Trophoblast cell (in vitro differentiated cells and primary cell): ENCODE data around the gene KLHDC9.

Experiments used
- DNase-seq, 2 donors: peaks; one replicate each; pipeline ENCODE4 v3.0.0-alpha.2; 2016
- H2AFZ ChIP-seq: 2 replicates; pipeline ENCODE4 v1.6.1; 2013; ENCODE audit warnings: low read length, moderate library complexity, mild to moderate bottlenecking; ENCODE audit not compliant: insufficient read depth, poor library complexity
- H2AK5ac ChIP-seq: 2 replicates; pipeline ENCODE4 v1.6.1; 2013; ENCODE audit warnings: mild to moderate bottlenecking, low read length
- H2BK120ac ChIP-seq: 2 replicates; pipeline ENCODE4 v1.6.1; 2013; ENCODE audit warnings: low read length, mild to moderate bottlenecking, moderate library complexity; ENCODE audit not compliant: insufficient read depth, poor library complexity
- H2BK12ac ChIP-seq: 2 replicates; pipeline ENCODE4 v1.6.1; 2013; ENCODE audit warnings: mild to moderate bottlenecking, low read length, moderate library complexity
- H2BK5ac ChIP-seq: 2 replicates; pipeline ENCODE4 v1.6.1; 2013; ENCODE audit warnings: low read length, low read depth, moderate library complexity, mild to moderate bottlenecking; ENCODE audit not compliant: poor library complexity
- H3K14ac ChIP-seq: 2 replicates; pipeline ENCODE4 v1.6.1; 2013; ENCODE audit warnings: mild to moderate bottlenecking, low read length
- H3K18ac ChIP-seq: 2 replicates; pipeline ENCODE4 v1.6.1; 2013; ENCODE audit warnings: mild to moderate bottlenecking, low read length
- H3K23ac ChIP-seq: 2 replicates; pipeline ENCODE4 v1.6.1; 2013; ENCODE audit warnings: low read length
- H3K27ac ChIP-seq: 2 replicates; pipeline ENCODE4 v1.5.1; 2013; ENCODE audit warnings: low read depth, mild to moderate bottlenecking, inconsistent platforms, low read length, moderate library complexity
- H3K27me3 ChIP-seq: 2 replicates; pipeline ENCODE4 v1.6.1; 2013; ENCODE audit warnings: inconsistent platforms, mild to moderate bottlenecking, low read length, moderate library complexity; ENCODE audit not compliant: insufficient read depth
- H3K36me3 ChIP-seq, 2 experiments: 1 replicate in 1 of 2; 2 replicates in 1 of 2; pipeline ENCODE4 v1.6.1; 2013; ENCODE audit warnings: low read length in 2 of 2, mild to moderate bottlenecking in 2 of 2, moderate library complexity in 1 of 2; ENCODE audit not compliant: insufficient read depth in 2 of 2, control insufficient read depth in 1 of 2
- H3K4ac ChIP-seq: 2 replicates; pipeline ENCODE4 v1.6.1; 2013; ENCODE audit warnings: low read depth, mild to moderate bottlenecking, low read length, moderate library complexity
- H3K4me1 ChIP-seq, 2 experiments: 1 replicate in 1 of 2; 2 replicates in 1 of 2; pipeline ENCODE4 v1.6.1; 2013; ENCODE audit warnings: low read length in 2 of 2, mild to moderate bottlenecking in 2 of 2, moderate library complexity in 1 of 2; ENCODE audit not compliant: insufficient read depth in 2 of 2, control insufficient read depth in 1 of 2
- H3K4me2 ChIP-seq: 2 replicates; pipeline ENCODE4 v1.6.1; 2013; ENCODE audit warnings: inconsistent platforms, mild to moderate bottlenecking, low read length, moderate library complexity
- H3K4me3 ChIP-seq: 2 replicates; pipeline ENCODE4 v1.5.1; 2013; ENCODE audit warnings: mild to moderate bottlenecking, low read depth, low read length, inconsistent platforms
- H3K79me1 ChIP-seq: one replicate; pipeline ENCODE4 v1.6.1; 2013; ENCODE audit warnings: low read length
- H3K79me2 ChIP-seq: 2 replicates; pipeline ENCODE4 v1.6.1; 2013; ENCODE audit warnings: low read length, mild to moderate bottlenecking; ENCODE audit not compliant: control insufficient read depth, insufficient read depth, poor library complexity
- H3K9ac ChIP-seq: 2 replicates; pipeline ENCODE4 v1.6.1; 2013; ENCODE audit warnings: mild to moderate bottlenecking, low read length
- H3K9me3 ChIP-seq: 2 replicates; pipeline ENCODE4 v1.6.1; 2013; ENCODE audit warnings: low read depth, mild to moderate bottlenecking, control low read depth, inconsistent platforms, low read length; ENCODE audit not compliant: insufficient read depth
- H4K12ac ChIP-seq: 2 replicates; pipeline ENCODE4 v1.6.1; 2013; ENCODE audit warnings: low read depth, mild to moderate bottlenecking, low read length, moderate library complexity
- H4K8ac ChIP-seq: 2 replicates; pipeline ENCODE4 v1.6.1; 2013; ENCODE audit warnings: low read depth, mild to moderate bottlenecking, low read length, moderate library complexity
- H4K91ac ChIP-seq: one replicate; pipeline ENCODE4 v1.6.1; 2013; ENCODE audit warnings: low read depth, mild to moderate bottlenecking, low read length, moderate library complexity
- WGBS: extraction: QIAGEN DNeasy Blood & Tissue Kit; methylation state at CpG from one replicate; pipeline ENCODE4 v1.1.7; 2013; ENCODE audit warnings: missing lambda C conversion rate; ENCODE audit not compliant: insufficient read length, insufficient coverage; ENCODE audit errors: extremely low coverage; 5-methylcytosine and 5-hydroxymethylcytosine counted together

KLHDC9 gene

DNA sequence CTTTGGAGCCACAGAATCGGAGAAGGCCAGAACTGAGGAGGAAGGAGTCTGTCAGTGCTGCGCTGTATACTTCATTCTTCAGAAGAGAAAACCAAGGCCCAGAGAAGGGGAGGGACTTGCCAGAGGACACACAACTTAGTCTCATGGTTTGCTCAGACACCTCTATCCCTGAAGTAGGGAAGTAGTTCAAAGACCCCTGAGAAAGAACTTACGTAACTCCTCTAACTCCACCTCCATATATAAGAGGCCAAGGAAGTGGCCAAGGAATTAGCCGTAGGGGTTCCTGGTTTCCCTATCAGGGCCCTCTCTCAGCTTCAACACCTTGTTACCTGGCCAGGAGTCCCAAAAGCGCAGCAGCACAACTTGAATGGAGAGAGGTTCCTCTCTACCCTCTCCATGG is 8.2 kb upstream of the KLHDC9 start:
- H3K79me1 ChIP-seq, result peaks cover 57% of the 10 kb centered on the region
- peaks cover 58 to 68% of the 10 kb centered on the region in 2 experiments for H3K4me1 ChIP-seq
- peak overlapping the region; percentile 43 for H3K4me2 ChIP-seq
- peak overlapping the region; percentile 91 for H2BK12ac ChIP-seq
- H2BK120ac ChIP-seq, result peak overlapping the region; percentile 46
- peak overlapping the region; percentile 70 for H2BK5ac ChIP-seq
- no peak overlapping the region for H4K12ac ChIP-seq
- H2AFZ ChIP-seq, result no peak overlapping the region
- H3K27ac ChIP-seq, result peak overlapping the region; percentile 18
- H3K4ac ChIP-seq, result peak overlapping the region; percentile 16
- H3K79me2 ChIP-seq, result peaks cover 17% of the 10 kb centered on the region
- WGBS, result no CpG with 5 or more reads among the region's 5 CpGs
- peak in 1 of 2 donors; percentile 61 for DNase-seq
- H3K27me3 ChIP-seq, result no peaks in the 10 kb centered on the region
- H3K9me3 ChIP-seq, result no peaks in the 10 kb centered on the region
- H4K8ac ChIP-seq, result peak overlapping the region; percentile 40
- H3K4me3 ChIP-seq, result no peak overlapping the region
- peak overlapping the region; percentile 52 for H3K18ac ChIP-seq
- H4K91ac ChIP-seq, result peak overlapping the region; percentile 69
- no peaks in the 10 kb centered on the region for H3K36me3 ChIP-seq
- no peak overlapping the region for H3K9ac ChIP-seq
- H3K14ac ChIP-seq, result peak overlapping the region; percentile 68
- peak overlapping the region; percentile 49 for H2AK5ac ChIP-seq
- no peak overlapping the region for H3K23ac ChIP-seq

- Histone ChIP-seq H3K36me3 (no peaks in the 10 kb centered on the region), H3K9me3 (no peaks in the 10 kb centered on the region), H3K79me2 (peaks cover 15% of the 10 kb centered on the region), H3K18ac (no peak overlapping the region), H3K4me1 (peaks cover 53 to 61% of the 10 kb centered on the region in 2 experiments), H4K12ac (no peak overlapping the region), H3K27ac (no peak overlapping the region), H3K4ac (no peak overlapping the region), H3K9ac (no peak overlapping the region), H2BK120ac (no peak overlapping the region), H3K4me2 (no peak overlapping the region), H4K8ac (no peak overlapping the region), H3K4me3 (no peak overlapping the region), H4K91ac (no peak overlapping the region), H2AFZ (no peak overlapping the region), H2BK5ac (no peak overlapping the region), H2BK12ac (no peak overlapping the region), H3K27me3 (no peaks in the 10 kb centered on the region), H3K14ac (no peak overlapping the region), H3K79me1 (peaks cover 52% of the 10 kb centered on the region), H3K23ac (no peak overlapping the region), H2AK5ac (no peak overlapping the region)
- WGBS, result no CpG with 5 or more reads among the region's 3 CpGs
- DNase-seq, result no peak
Observed at GRCh38 chr1:161090617-161091016, 7.5 kb upstream of the KLHDC9 start.

GRCh38 chr1:161091093-161091492 is 7.1 kb upstream of the KLHDC9 start:
- DNase-seq, result no peak
- Histone ChIP-seq H4K8ac (no peak overlapping the region), H3K4me3 (no peak overlapping the region), H3K4me1 (peaks cover 48 to 57% of the 10 kb centered on the region in 2 experiments), H3K18ac (peak overlapping the region; percentile 18), H3K23ac (no peak overlapping the region), H2AFZ (no peak overlapping the region), H3K9me3 (no peaks in the 10 kb centered on the region), H3K36me3 (no peaks in the 10 kb centered on the region), H3K79me1 (peaks cover 47% of the 10 kb centered on the region), H2AK5ac (peak overlapping the region; percentile 50), H3K9ac (no peak overlapping the region), H3K4me2 (no peak overlapping the region), H3K27me3 (no peaks in the 10 kb centered on the region), H4K12ac (no peak overlapping the region), H2BK5ac (peak overlapping the region; percentile 23), H3K4ac (peak overlapping the region; percentile 22), H2BK120ac (peak overlapping the region; percentile 54), H3K14ac (peak overlapping the region; percentile 20), H2BK12ac (peak overlapping the region; percentile 81), H4K91ac (peak overlapping the region; percentile 84), H3K79me2 (peaks cover 13% of the 10 kb centered on the region), H3K27ac (no peak overlapping the region)
- WGBS, result no CpG with 5 or more reads among the region's 5 CpGs

GRCh38 chr1:161091796-161092507 is 6.2 kb upstream of the KLHDC9 start:
- peak overlapping the region; percentile 29 for H3K14ac ChIP-seq
- peak overlapping the region; percentile 11 for H3K9ac ChIP-seq
- peak overlapping the region; percentile 8 for H3K4me2 ChIP-seq
- peak overlapping the region; percentile 84 for H4K91ac ChIP-seq
- peak overlapping the region; percentile 50 for H2AK5ac ChIP-seq
- DNase-seq, result peak; percentile 90 to 96
- H3K9me3 ChIP-seq, result no peaks in the 10 kb centered on the region
- no peak overlapping the region for H4K8ac ChIP-seq
- peaks cover 41% of the 10 kb centered on the region for H3K79me1 ChIP-seq
- H3K27ac ChIP-seq, result peak overlapping the region; percentile 38
- peak overlapping the region; percentile 54 for H2BK120ac ChIP-seq
- H2AFZ ChIP-seq, result no peak overlapping the region
- H3K4me1 ChIP-seq, result peaks cover 43 to 49% of the 10 kb centered on the region in 2 experiments
- H2BK12ac ChIP-seq, result peak overlapping the region; percentile 81
- H3K79me2 ChIP-seq, result peaks cover 7% of the 10 kb centered on the region
- H3K18ac ChIP-seq, result peak overlapping the region; percentile 18
- no peak overlapping the region for H3K23ac ChIP-seq
- H3K4ac ChIP-seq, result peak overlapping the region; percentile 22
- H3K36me3 ChIP-seq, result no peaks in the 10 kb centered on the region
- no CpG with 5 or more reads among the region's 7 CpGs for WGBS
- peak overlapping the region; percentile 45 for H2BK5ac ChIP-seq
- no peaks in the 10 kb centered on the region for H3K27me3 ChIP-seq
- no peak overlapping the region for H4K12ac ChIP-seq
- no peak overlapping the region for H3K4me3 ChIP-seq
